Transverse colon (tissue), 4 donors: ENCODE measurements around the gene FXYD3. TPM values are rescaled to one million over a fixed set of nuclear protein-coding genes. Genes with fewer than 3 reads are reported as not detected.

Experiments
- DNase-seq: peaks from one replicate; pipeline ENCODE4 v3.0.0-alpha.2; 2019
- H3K27ac ChIP-seq, 4 donors: fragments of 200-600 bp; sonication (generic); 2 replicates each; pipeline ENCODE4 v1.5.1; 2016 to 2018; ENCODE audit warnings: inconsistent platforms in 4 of 4
- H3K27me3 ChIP-seq: fragments of 200-600 bp; sonication (generic); 2 replicates; pipeline ENCODE4 v1.5.1; 2017; ENCODE audit warnings: inconsistent platforms
- H3K36me3 ChIP-seq, 4 donors: fragments of 200-600 bp; sonication (generic); 2 replicates each; pipeline ENCODE4 v1.5.1; 2017 to 2019; ENCODE audit warnings: inconsistent platforms in 4 of 4
- H3K4me1 ChIP-seq, 4 donors: fragments of 200-600 bp; sonication (generic); 2 replicates each; pipeline ENCODE4 v1.5.1; 2017 to 2020; ENCODE audit warnings: inconsistent platforms in 4 of 4
- H3K4me3 ChIP-seq, 4 donors: fragments of 200-600 bp; sonication (generic); 1 replicate in 1 of 4; 2 replicates in 3 of 4; pipeline versions ENCODE4 v1.5.1 to v1.6.1; 2017 to 2019; ENCODE audit warnings: inconsistent platforms in 4 of 4
- H3K9me3 ChIP-seq, 2 donors: fragments of 200-600 bp; sonication (generic); 2 replicates each; pipeline ENCODE4 v1.5.1; 2017 to 2019; ENCODE audit warnings: inconsistent platforms in 2 of 2
- CTCF ChIP-seq, 5 experiments: fragments of 200-600 bp in 3 of 5; fragments of 450-650 bp in 2 of 5; sonication (generic) in 3 of 5; IDR thresholded peaks; 1 replicate in 2 of 5; 2 replicates in 3 of 5; pipeline ENCODE4 v1.5.1; 2016 to 2017; ENCODE audit warnings: antibody characterized with exemption in 5 of 5, inconsistent platforms in 3 of 5, mild to moderate bottlenecking in 2 of 5, moderate library complexity in 1 of 5
- EP300 ChIP-seq: sonication (generic); formaldehyde crosslinking; IDR thresholded peaks from one replicate; pipeline ENCODE4 v1.6.1; 2017; ENCODE audit warnings: antibody characterized with exemption, low read depth
- POLR2A ChIP-seq: fragments of 450-650 bp; IDR thresholded peaks from one replicate; pipeline ENCODE4 v1.6.1; 2016; ENCODE audit warnings: antibody characterized with exemption, mild to moderate bottlenecking, moderate library complexity
- POLR2AphosphoS5 ChIP-seq, 3 donors: sonication (generic); formaldehyde crosslinking; IDR thresholded peaks; one replicate each; pipeline ENCODE4 v1.6.1; 2016; ENCODE audit warnings: antibody characterized with exemption in 3 of 3
- WGBS, 2 donors: methylation state at CpG; one replicate each; pipeline ENCODE4 v1.1.5; 2018; ENCODE audit warnings: low coverage in 1 of 2; 5-methylcytosine and 5-hydroxymethylcytosine counted together
- in situ Hi-C, 4 donors: fragments of 200-750 bp; cut with MboI; loops; one replicate each; pipeline versions ENCODE4 v1.15.0 to v1.15.1; 2017; ENCODE audit warnings: low sequenced_read_pairs in 3 of 4, low pct_ligation_motif_present in 1 of 4, low pct_unique_long_range_greater_than_20kb in 1 of 4
- intact Hi-C: fragments of 100-400 bp; cut with DNase I; formaldehyde crosslinking; loops from one replicate; pipeline ENCODE4 v1.15.1; 2023; ENCODE audit warnings: low total_unique reads
- total RNA-seq, 4 donors: library from RNA; depleted of rRNA; stranded (reverse); fragments of >200 nt; gene quantifications; one replicate each; pipeline ENCODE4 v1.1.0, GENCODE V29; 2016

FXYD3 gene
- total RNA-seq = 1,000 to 10,000 TPM; 1,678 to 4,641 (median 3,622) TPM

- in situ Hi-C loops = no loop called here
- Histone ChIP-seq H3K4me1 (peaks cover 0 to 25% (median 18%) of the 10 kb centered on the region in 4 donors), H3K9me3 (no peaks in the 10 kb centered on the region), H3K4me3 (peak within 1 kb of the TSS; percentile 38 to 65 (median 47)), H3K27me3 (no peaks in the 10 kb centered on the region), H3K27ac (peak within 1 kb of the TSS; percentile 88 to 95 (median 91)), H3K36me3 (no peaks in the 10 kb centered on the region)
- 57 to 100% methylated on average over 1 to 14 of the region's 14 CpGs for WGBS, 2 donors
- intact Hi-C loops = no loop called here
- TF ChIP-seq EP300 (peak; percentile 39), POLR2AphosphoS5 (IDR thresholded peaks at IDR 0.05) (peak; percentile 52 to 93 (median 91)), CTCF (IDR thresholded peaks at IDR 0.05) (peak in 1 of 5 experiments; percentile 8), POLR2A (peak; percentile 86)
- peak; percentile 86 for DNase-seq
Observed at GRCh38 chr19:35115177-35115951, at the start of gene FXYD3. TSS of gene FXYD3 (plus strand) at chr19:35115823. CDS start at chr19:35119377, 3,554 bp downstream.

GRCh38 chr19:35066121-35066520 is 49.5 kb upstream of the FXYD3 start:
- Histone ChIP-seq H3K27me3 (peaks cover 5% of the 10 kb centered on the region), H3K4me1 (peaks cover 0 to 7% (median 0%) of the 10 kb centered on the region in 4 donors), H3K4me3 (no peak overlapping the region), H3K27ac (no peak overlapping the region), H3K36me3 (no peaks in the 10 kb centered on the region), H3K9me3 (peaks cover 7 to 8% of the 10 kb centered on the region in 2 donors)
- 90 to 94% methylated on average over 2 to 15 of the region's 15 CpGs for WGBS, 2 donors
- intact Hi-C loops = no loop called here
- DNase-seq = no peak
- no peak for TF ChIP-seq CTCF (IDR thresholded peaks at IDR 0.05)
- no peak for TF ChIP-seq EP300
- no peak for TF ChIP-seq POLR2A
- in situ Hi-C loops = no loop called here

- TF ChIP-seq CTCF (IDR thresholded peaks at IDR 0.05) (peak; percentile 85 to 93 (median 89)), POLR2A (no peak)
- WGBS, 2 donors = 12% methylated on average over 14 of the region's 14 CpGs; no CpG with 5 or more reads in 1 of the 2 donors
- Histone ChIP-seq H3K4me3 (no peak overlapping the region), H3K27me3 (peaks cover 5% of the 10 kb centered on the region), H3K36me3 (no peaks in the 10 kb centered on the region), H3K9me3 (peaks cover 7 to 8% of the 10 kb centered on the region in 2 donors), H3K4me1 (peaks cover 0 to 7% (median 0%) of the 10 kb centered on the region in 4 donors), H3K27ac (no peak overlapping the region)
- DNase-seq = peak; percentile 91
- in situ Hi-C loops (no loop called here), intact Hi-C loops (no loop called here)
Observed at GRCh38 chr19:35066691-35067563, 48.7 kb upstream of the FXYD3 start.
